Measurements from ENCODE around the gene PRDX5. TPM values are rescaled to one million over a fixed set of nuclear protein-coding genes. Genes with fewer than 3 reads are reported as not detected.

The PRDX5 gene
- total and polyA plus RNA-seq, 7 donors = 122 to 323 (median 178) TPM

- Histone ChIP-seq H3K9me3 (no peaks in the 10 kb centered on the region), H3K27me3 (ENCODE audit: insufficient read depth in 3 of 3, low read length in 2 of 3) (no peaks in the 10 kb centered on the region), H3K4me1 (peaks cover 10% of the 10 kb centered on the region), H3K36me3 (ENCODE audit: insufficient read depth in 1 of 2, low read depth in 1 of 2) (no peaks in the 10 kb centered on the region), H3K27ac (no peak overlapping the region), H3K4me3 (no peak overlapping the region)
- WGBS, 3 donors = 30 to 49% (median 42%) methylated on average over 17 to 20 of the region's 20 CpGs
- DNase-seq (peak; percentile 82 to 88), ATAC-seq (peak; percentile 62 to 85 (median 76))
- intact Hi-C loops (cut with DNase I) = no loop called here
- peak; percentile 39 for TF ChIP-seq CTCF (IDR thresholded peaks at IDR 0.05)
These were observed 13.8 kb downstream of the PRDX5 start for GRCh38 chr11:64331569-64332371.

GRCh38 chr11:64333556-64333955, 15.6 kb downstream of the PRDX5 start:
- intact Hi-C loops (cut with DNase I) = no loop called here
- Histone ChIP-seq H3K36me3 (ENCODE audit: insufficient read depth in 1 of 2, low read depth in 1 of 2) (no peaks in the 10 kb centered on the region), H3K4me3 (no peak overlapping the region), H3K27ac (no peak overlapping the region), H3K27me3 (ENCODE audit: insufficient read depth in 3 of 3, low read length in 2 of 3) (no peaks in the 10 kb centered on the region), H3K4me1 (peaks cover 10% of the 10 kb centered on the region), H3K9me3 (no peaks in the 10 kb centered on the region)
- 85 to 91% (median 87%) methylated on average over 8 of the region's 8 CpGs for WGBS, 3 donors
- DNase-seq (no peak), ATAC-seq (no peak)
- TF ChIP-seq CTCF (IDR thresholded peaks at IDR 0.05) = no peak

- no peaks in the 10 kb centered on the region for H3K27me3 ChIP-seq (ENCODE audit: insufficient read depth in 3 of 3, low read length in 2 of 3)
- no peak overlapping the region for H3K27ac ChIP-seq
- intact Hi-C loops (cut with DNase I) = no loop called here
- DNase-seq = peak in 1 of 2 donors; percentile 62
- ATAC-seq = peak; percentile 86 to 96 (median 92)
- no peaks in the 10 kb centered on the region for H3K36me3 ChIP-seq (ENCODE audit: insufficient read depth in 1 of 2, low read depth in 1 of 2)
- TF ChIP-seq CTCF (IDR thresholded peaks at IDR 0.05) = no peak
- H3K9me3 ChIP-seq = no peaks in the 10 kb centered on the region
- H3K4me1 ChIP-seq = no peaks in the 10 kb centered on the region
- 61 to 69% (median 67%) methylated on average over 13 of the region's 13 CpGs for WGBS, 3 donors
- no peak overlapping the region for H3K4me3 ChIP-seq
These were observed 17.1 kb downstream of the PRDX5 start for GRCh38 chr11:64334764-64335735.

- Histone ChIP-seq H3K4me3 (no peak overlapping the region), H3K27me3 (ENCODE audit: insufficient read depth in 3 of 3, low read length in 2 of 3) (no peaks in the 10 kb centered on the region), H3K4me1 (peaks cover 5% of the 10 kb centered on the region), H3K36me3 (ENCODE audit: insufficient read depth in 1 of 2, low read depth in 1 of 2) (no peaks in the 10 kb centered on the region), H3K27ac (no peak overlapping the region), H3K9me3 (no peaks in the 10 kb centered on the region)
- intact Hi-C loops (cut with DNase I) = no loop called here
- WGBS, 3 donors = 66 to 72% (median 69%) methylated on average over 8 of the region's 8 CpGs
- ATAC-seq = no peak
- no peak for TF ChIP-seq CTCF (IDR thresholded peaks at IDR 0.05)
- no peak for DNase-seq
These were observed 19.8 kb downstream of the PRDX5 start for GRCh38 chr11:64337538-64338249.

All from psoas muscle (tissue), 8 donors.